AML-193 (cell line): ENCODE measurements around the gene UNC13A.
"Not testable (repeated sequence)": the region's sequence is repeated elsewhere in the genome, so short reads cannot be mapped to it uniquely, and the experiment has no call there.

ENCODE experiments used
- DNase-seq, 2 experiments: peaks; one replicate each; lab custom pipeline; 2025; lab: John Stamatoyannopoulos, UW

Gene UNC13A

DNA sequence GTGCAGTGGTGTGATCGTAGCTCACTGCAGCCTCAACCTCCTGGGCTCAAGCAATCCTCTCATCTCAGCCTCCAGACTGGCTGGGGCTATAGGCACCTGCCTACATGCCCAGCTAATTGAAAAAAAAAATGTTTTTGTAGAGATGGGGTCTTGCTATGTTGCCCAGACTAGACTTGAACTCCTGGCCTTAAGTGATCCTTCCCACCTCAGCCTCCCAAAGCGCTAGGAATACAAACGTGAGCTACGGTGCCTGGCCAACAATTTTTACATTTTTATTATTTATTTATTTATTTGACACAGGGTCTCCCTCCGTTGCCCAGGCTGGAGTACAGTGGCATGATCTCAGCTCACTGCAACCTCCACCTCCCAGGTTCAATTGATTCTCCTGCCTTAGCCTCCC, 117.9 kb downstream of the UNC13A start:
- DNase-seq = not testable (repeated sequence)

DNA sequence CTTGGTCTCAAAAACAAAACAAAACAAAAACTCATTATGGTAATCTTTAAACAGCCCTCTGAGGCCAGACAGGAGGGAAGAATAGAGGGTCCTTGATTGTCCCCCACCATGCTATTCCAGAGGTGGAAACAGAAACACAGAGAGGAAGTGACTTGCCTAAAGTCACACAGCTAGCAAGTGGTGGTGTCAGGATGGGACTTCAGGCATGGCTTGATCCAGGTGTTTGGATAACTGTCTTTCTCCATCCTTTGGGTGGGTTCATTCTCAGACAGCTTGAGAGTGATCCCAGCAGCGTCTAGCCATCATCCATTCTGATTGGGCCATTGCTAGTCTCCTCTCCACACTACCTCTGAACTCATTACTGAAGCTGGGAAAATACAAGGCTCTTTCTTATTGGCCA, 120.2 kb downstream of the UNC13A start:
- DNase-seq = no peak

GRCh38 chr19:17565611-17566010, 122.5 kb downstream of the UNC13A start:
- no peak for DNase-seq

GRCh38 chr19:17564781-17565180, 123.4 kb downstream of the UNC13A start:
- DNase-seq = no peak

DNA sequence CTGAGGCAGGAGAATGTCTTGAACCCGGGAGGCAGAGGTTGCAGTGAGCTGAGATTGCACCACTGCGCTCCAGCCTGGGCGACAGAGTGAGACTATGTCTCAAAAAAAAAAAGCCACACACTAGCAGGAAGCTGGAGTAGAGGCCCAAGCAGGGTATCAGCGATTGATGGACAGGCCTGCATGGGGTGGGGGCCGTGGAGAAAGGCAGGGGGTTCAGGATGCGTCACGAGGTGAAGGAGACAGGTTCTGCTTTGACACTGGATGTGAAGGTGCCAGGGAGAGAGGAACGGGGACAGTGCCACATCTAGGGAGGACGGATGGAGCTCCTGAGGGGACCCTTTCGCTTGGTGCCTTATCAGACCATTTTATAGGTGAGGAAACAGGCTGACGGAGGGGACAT, 125.6 kb downstream of the UNC13A start:
- DNase-seq = no peak

DNA sequence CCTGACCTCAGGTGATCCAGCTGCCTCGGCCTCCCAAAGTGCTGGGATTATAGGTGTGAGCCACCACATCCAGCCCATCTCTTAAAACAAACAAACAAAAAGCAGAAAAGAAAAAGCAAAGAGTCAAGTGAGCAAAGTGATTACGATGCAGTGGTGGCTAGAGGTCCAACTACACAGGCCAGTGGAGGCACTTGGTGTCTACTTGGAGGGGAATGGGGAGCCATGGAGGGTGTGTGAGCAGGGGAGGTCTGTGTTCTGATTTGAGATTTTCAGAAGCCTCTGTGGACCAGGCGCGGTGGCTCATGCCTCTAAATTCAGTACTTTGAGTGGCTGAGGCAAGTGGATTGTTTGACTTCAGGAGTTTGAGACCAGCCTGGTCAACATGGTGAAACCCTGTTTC, 126.1 kb downstream of the UNC13A start:
- no peak for DNase-seq

DNA sequence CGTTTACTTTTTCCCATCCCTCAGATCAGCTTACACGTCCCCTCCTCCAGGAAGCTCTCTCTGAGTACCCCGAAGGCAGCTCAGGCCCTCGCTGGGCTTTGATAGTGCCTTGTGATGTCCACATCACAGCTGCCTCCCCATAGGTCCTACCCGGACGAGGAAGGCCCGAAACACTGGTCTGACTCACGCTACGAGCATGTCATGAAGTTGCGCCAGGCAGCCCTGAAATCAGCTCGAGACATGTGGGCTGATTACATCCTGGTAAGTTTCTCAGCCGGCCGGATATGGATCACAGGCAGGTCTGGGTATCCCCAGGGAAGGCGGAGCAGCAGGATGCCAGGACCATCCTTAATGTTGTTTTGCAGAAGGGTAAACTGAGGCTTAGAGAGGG, 128.0 kb downstream of the UNC13A start:
- DNase-seq = no peak

- DNase-seq = peak; percentile 71 to 75
These were observed 130.7 kb downstream of the UNC13A start for GRCh38 chr19:17557466-17557865.

DNA sequence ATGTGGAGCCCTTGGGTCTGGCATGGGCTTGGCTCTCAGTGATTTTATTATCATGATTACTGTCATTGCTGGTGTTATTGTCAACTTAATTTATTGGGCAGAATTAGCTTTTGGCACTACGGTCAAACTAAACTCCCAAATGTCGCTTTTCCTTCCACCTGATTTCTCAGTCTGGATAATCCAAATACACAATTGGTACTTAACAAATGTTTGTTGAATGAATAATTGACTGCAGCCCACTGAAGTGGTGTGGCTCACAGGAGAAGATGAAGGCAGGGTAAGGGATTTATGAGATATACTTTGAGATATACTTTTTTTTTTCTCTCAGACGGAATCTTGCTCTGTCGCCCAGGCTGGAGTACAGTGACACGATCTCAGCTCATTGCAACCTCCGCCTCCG, 131.2 kb downstream of the UNC13A start:
- no peak for DNase-seq

DNA sequence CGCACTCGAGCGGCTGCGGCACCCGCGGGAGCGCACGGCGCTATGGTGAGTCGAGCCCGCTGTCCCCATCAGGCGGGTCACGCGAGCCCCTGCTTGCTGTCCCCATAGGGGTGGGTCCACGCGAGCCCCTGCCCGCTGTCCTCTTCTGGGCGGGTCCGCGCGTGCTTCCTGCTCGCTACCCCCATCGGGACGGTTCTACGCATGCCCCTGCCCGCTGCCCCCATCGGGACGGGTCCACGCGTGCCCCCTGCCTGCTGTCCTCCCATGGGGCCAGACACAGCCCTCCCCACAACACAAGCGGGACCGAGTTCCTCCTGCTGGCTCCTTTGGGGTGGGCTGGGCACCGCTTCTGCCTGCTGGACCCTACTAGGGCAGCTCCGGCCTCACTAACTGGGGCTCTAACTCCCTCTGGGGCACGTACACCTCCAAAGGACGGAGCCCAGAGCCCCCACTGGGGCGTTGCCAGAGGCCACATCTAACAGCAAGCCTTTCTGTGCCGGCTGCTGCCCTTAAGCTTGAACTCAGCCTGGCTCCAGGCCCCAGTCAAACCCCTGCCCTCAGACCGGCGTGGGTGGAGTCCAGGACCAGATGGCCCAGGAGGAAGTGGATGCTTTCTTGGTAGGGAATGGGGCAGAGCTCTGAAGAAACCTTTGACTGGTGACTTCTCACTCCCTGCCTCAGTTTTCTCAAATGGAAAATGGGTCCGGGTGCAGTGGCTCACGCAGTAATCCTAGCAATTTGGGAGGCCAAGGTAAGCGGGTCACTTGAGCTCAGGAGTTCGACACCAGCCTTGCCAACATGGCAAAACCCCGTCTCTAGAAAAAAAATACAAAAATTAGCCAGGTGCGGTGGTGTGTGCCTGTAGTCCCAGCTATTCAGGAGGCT, 132.0 kb downstream of the UNC13A start:
- peak; percentile 64 to 71 for DNase-seq

- DNase-seq = peak; percentile 98 to 99
These were observed 132.7 kb downstream of the UNC13A start, which contains the start of gene COLGALT1 for GRCh38 chr19:17555480-17555928. Gene COLGALT1, plus strand, starts transcription at chr19:17555649. Its CDS starts 65 bp downstream, at chr19:17555714.

- no peak for DNase-seq
These were observed 133.1 kb downstream of the UNC13A start for GRCh38 chr19:17554968-17555479.

- DNase-seq = no peak
These were observed 134.9 kb downstream of the UNC13A start for GRCh38 chr19:17553256-17553655.

- DNase-seq = not testable (repeated sequence)
These were observed 135.4 kb downstream of the UNC13A start for GRCh38 chr19:17552735-17553134.
